Central memory CD4-positive, alpha-beta T cell (primary cell): ENCODE data around the gene APBA1.
"Not testable (repeated sequence)": the region's sequence is repeated elsewhere in the genome, so short reads cannot be mapped to it uniquely, and the experiment has no call there.

ENCODE experiments used
- DNase-seq: peaks from one replicate; pipeline ENCODE4 v3.0.0; 2022

Gene APBA1

GRCh38 chr9:69433968-69434367, 238.2 kb downstream of the APBA1 start:
- no peak for DNase-seq

- no peak for DNase-seq
Measured at GRCh38 chr9:69433392-69433791, 238.8 kb downstream of the APBA1 start.

- no peak for DNase-seq
Measured at GRCh38 chr9:69432623-69433022, 239.5 kb downstream of the APBA1 start.

DNA sequence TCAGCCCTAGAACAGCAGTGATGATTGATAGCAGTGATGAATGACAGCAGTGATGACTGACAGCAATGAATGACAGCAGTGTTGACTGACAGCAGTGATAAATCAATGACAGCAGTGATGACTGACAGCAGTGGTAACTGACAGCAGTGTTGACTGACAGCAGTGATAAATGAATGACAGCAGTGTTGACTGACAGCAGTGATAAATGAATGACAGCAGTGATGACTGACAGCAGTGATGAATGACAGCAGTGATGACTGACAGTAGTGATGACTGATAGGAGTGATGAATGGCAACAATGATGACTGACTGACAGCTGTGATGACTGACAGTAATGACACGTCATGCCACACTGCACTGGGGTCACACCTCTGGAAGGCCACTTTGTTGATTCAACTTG, 240.4 kb downstream of the APBA1 start:
- DNase-seq: no peak

- no peak for DNase-seq
Measured at GRCh38 chr9:69431203-69431602, 241.0 kb downstream of the APBA1 start.

- no peak for DNase-seq
Measured at GRCh38 chr9:69430206-69430605, 242.0 kb downstream of the APBA1 start.

DNA sequence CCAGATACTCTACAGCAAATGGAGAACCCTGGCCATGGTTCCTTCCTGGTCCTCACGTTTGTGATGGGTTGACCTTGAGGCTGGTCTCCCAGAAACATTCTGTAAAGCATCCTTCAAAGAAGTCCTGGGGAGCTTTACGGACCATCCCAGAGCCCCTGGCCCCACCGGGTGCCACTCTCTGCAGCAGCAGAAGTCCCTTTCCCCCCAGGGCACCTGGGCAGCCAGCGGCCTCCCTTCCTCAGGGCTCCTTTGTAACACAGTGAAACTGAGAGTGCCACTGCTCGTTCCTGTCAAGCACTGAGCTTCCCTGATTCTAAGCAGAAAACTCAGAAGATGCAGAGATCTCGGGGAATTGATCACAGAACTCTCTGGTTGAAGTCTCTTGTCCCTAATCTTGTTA, 242.9 kb downstream of the APBA1 start:
- DNase-seq: no peak

DNA sequence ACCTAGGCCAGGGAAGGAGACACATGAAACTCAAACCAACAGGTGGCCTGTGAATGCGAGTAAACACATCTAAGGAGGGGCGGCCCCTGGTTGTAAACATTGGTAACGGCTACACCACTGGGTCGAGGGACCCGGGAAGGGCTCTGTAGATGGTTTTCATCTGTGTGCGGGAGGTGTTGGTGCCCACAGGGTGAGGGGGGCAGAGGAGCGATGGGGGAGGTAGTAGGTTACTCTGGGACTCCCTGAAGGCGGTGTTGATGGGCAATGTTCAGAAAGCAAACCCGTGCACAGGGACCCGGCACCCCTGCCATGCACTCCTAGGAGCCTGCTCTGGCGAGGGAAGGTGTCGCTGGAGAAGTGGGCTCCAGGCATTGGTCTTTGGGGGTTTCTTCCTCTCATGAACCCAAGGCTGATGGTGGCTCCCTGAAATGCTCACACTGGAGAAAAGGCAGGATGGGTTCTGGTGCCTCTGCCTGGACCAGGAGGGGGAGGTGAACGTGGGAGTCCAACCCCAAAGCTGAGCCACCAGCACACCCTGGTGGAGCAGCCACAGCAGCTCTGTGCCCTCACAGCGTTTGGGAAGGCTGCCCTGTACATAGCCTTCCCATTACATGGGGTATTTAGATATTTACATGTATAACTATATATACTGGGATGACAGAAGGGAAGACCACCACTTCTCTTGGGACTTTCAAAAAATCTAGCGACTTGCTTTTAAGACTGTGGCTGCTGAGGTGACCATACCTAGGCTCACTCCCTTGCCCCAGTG, 244.0 kb downstream of the APBA1 start:
- DNase-seq: no peak

DNA sequence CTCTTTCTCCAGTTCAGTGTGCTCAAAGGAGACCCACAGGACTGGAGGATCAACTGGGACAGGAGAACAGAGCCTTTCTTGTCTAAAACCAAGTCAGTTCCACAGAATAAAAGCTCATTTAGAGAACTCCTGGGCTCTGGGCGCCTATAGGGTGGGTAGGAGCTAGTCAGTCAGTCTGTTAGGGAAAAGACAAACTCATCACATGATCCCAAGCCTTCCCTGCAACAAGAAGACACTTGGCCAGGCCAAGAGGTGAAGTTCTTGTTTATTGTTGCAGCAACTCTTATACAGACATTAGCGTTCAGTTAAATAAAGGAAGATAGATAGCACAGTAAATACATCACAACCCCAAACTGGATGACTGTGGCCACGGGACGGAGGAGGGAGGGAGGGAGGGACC, 244.9 kb downstream of the APBA1 start:
- DNase-seq: no peak

DNA sequence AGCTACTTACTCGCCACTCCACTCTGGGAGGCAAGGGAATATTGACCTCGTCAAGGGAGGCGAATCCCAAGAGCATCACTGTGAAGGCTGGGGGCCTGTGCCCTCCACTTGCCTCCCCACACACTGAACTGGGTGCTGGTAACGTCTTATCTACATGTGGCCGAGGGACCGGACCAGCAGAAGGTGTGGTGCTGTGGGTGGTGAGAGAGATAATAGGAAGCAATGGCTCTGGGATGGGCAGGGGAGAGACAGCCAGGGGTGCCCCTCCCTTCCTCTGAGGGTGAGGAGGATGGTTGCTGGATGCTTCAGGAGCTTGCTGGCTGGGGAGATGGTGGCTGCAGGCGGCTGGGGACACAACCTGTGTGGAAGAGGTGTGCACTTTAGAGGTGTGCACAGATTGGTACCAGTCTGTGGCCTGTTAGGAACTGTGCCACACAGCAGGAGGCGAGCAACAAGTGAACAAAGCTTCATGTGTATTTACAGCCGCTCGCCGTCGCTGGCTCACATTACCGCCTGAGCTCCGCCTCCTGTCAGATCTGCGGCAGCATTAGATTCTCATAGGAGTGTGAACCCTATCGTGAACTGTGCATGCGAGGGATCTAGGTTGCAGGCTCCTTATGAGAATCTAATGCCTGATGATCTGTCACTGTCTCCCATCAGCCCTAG, 246.9 kb downstream of the APBA1 start:
- no peak for DNase-seq

DNA sequence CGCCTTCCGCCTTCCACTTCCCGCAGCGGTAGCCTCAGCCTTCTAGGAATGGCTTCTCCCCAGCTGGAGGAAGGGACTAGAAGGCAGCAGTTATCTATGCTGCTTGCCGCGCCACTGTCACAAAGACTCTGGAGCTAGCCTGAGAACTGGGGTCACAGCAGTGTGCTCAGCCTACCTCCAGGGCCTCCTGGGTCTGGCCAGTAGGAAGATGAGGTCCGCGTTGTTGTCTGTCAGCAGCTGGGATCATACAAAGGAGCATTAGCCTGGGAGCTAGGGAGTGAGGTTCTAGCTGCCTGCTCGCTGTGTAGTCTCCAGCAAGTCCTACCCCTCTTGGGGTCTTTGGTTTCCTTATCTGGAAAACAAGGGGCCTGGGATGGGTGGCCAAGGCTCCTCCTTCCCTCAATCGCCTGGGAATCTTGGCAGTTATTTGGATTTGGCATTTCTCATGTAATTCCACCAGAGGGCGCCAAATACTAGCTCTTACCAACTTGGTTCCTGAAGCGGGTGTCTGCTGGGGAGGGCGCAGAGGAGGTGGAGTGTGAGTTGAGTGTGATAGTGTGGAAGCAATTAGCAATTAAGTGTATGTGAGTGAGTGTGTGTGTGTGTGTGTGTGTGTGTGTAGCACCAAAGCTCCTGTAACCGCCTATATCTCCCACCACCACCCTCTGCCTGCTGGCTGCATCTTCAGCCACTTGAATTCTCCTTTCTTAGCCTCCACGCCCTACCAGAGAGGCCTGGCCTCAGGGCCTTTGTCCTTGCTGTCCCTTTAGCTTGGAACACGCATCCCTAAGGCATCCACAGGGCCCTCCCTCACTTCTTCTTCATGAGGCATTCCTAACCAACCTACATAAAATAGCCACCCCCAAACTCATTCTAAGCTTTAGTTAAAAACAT, 250.0 kb downstream of the APBA1 start:
- DNase-seq: peak; percentile 33

GRCh38 chr9:69420611-69421270, 251.4 kb downstream of the APBA1 start:
- DNase-seq: no peak

- no peak for DNase-seq
Measured at GRCh38 chr9:69412741-69413150, 259.4 kb downstream of the APBA1 start.

- DNase-seq: no peak
Measured at GRCh38 chr9:69411931-69412740, 260.0 kb downstream of the APBA1 start.

- DNase-seq: no peak
Measured at GRCh38 chr9:69411246-69411645, 260.9 kb downstream of the APBA1 start.

GRCh38 chr9:69409936-69410335, 262.2 kb downstream of the APBA1 start:
- DNase-seq: not testable (repeated sequence)

DNA sequence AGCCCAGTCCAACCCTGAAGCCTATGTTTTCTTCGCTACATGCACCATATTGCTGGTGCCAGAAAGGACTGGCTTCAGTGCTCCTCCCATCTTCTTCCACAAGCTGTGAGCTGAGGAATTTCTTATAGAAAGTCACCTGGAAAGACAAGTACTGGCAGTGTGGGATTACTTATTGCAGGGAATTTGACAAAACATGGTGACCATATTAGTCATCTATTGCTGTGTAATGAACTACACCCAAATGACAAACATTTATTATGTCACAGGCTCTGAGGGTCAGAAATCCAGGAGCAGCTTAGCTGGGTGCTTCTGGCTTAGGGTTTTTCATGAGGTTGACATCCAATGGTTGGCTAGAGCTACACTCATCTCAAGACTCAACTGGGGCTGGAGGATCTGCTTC, 271.7 kb downstream of the APBA1 start:
- DNase-seq: no peak

GRCh38 chr9:69397384-69398214, 274.6 kb downstream of the APBA1 start:
- no peak for DNase-seq

DNA sequence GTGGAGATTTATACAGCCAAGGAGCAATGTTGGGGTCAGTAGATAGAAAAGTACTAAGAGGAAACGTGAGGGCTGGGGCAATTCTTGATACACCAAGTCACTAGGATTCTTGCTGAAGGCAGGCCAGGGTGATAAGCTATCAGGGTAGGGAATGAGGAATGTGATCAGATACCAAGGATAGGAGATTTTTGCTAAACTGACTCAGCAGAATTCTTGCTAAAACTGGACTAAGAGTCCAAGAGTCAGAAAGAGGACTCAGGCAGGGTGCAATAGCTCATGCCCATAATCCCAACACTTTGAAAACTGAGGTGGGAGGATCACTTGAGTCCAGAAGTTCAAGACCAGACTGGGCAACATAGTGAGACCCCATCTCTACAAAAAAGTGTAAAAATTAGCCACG, 275.4 kb downstream of the APBA1 start:
- DNase-seq: no peak

DNA sequence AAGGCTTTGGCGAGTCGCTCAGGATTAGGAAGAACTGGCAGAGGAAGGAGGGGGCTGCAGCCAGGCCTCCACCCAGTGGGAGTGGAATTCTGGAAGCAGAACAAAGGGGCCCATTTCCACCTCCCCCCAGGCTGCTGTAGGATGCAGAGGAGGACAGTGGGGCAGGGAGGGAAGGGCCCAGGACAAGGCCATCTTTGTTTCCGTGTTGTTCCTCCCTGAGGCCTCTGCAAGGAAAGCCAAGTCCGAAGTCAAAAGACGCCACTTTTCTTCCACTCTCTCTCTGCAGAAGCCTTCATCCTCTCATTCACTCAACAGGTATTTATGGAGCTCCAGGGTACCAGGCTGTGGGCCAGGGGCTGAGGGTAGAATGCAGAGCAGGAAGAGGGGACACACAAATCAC, 276.5 kb downstream of the APBA1 start:
- no peak for DNase-seq

DNA sequence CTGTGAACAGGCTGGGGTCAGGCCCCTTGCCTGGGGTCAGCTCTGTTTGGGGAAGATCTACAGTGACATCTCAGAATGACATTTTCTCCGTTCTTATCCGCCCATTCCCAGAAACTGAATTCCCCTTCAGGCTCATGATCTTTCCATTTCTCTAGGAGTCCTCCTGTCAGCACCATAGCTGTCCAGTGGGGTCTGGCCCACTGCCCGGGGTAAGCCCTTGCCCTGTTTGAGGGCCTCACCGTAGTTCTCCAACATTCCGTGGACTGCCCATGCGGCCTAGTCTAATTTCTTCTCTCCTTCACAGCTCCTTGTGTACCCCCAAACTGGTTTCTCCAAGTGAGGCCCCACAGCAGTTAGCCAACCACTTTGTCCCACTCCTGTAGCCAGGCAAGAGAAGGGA, 278.7 kb downstream of the APBA1 start:
- DNase-seq: no peak
